ENCODE data around the gene NPVF.

GRCh38 chr7:25256333-25256819, 28.1 kb upstream of the NPVF start:
- TF ChIP-seq POLR2A (IDR thresholded peaks at IDR 0.05) (no peak), CTCF (IDR thresholded peaks at IDR 0.05) (no peak), POLR2AphosphoS5 (IDR thresholded peaks at IDR 0.05) (no peak)
